Skin of body (tissue), 2 donors: ENCODE results near the gene HGFAC. TPM values are rescaled to one million over a fixed set of nuclear protein-coding genes. Genes with fewer than 3 reads are reported as not detected.
"Not testable (repeated sequence)": the region's sequence is repeated elsewhere in the genome, so short reads cannot be mapped to it uniquely, and the experiment has no call there.

Experiments used
- DNase-seq: peaks from one replicate; lab custom pipeline; 2025; lab: John Stamatoyannopoulos, UW
- total RNA-seq: library from RNA; depleted of rRNA; stranded (reverse); fragments of >200 nt; gene quantifications from one replicate; pipeline ENCODE4 v1.2.3, GENCODE V29; 2014

Gene HGFAC
- total RNA-seq, 1 donor from 2014 or later, result 0.20 TPM

GRCh38 chr4:3440979-3441500, 728 bp upstream of the HGFAC start:
- DNase-seq, result no peak

- DNase-seq, result no peak
These were observed 741 bp downstream of the HGFAC start for GRCh38 chr4:3442460-3442958.

DNA sequence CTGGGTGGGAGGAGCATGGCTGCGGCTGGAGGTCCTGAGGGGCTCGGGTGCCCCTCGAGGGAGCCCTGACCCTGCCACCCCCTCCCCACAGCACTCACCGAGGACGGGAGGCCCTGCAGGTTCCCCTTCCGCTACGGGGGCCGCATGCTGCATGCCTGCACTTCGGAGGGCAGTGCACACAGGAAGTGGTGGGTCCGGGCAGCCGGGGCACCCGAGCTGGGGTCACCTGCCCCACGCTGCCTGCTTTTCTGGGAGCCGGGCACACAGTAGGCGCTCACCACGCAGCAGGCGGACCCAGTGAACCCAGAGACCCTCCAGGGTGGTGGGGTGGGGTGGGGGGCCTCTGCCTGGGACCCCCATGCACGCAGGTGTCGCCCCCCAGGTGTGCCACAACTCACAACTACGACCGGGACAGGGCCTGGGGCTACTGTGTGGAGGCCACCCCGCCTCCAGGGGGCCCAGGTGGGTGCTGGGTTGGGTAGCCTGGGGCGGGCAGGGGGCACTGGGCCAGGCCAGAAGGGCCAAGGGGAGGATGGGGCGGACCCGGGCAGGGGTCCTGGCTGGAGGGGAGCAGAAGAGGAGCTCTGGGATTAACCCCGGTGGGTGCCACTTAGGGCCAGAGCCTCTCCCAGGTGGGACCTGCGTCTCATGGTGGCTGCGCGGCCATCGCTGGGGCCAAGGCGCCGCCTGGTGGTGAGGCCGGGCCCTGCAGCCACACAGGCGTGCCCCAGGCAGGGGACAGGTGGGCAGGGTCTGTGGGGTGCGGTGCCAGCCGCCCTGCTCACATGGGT, 1.4 kb downstream of the HGFAC start:
- DNase-seq, result no peak

DNA sequence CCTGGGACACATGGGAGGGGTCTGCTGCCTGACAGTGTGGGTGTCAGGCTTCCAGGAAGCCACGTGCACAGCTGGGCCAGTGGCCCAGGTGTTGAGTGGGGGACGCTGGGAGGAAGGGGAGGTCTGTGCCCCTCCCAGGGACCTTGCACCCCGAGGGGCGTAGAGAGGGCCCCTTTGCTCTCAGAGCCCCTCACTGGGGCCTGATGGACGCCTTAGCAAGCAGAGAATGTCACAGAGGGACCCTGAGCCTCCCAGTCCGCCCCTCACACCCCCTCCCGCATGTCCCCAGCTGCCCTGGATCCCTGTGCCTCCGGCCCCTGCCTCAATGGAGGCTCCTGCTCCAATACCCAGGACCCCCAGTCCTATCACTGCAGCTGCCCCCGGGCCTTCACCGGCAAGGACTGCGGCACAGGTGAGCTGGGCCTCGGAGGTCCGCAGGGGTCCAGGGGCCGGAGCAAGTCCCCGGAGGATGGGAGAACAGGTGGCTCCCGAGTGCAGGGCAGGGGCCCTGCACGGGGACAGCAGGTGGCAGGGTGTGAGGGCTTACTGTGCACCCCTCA, 2.1 kb downstream of the HGFAC start:
- no peak for DNase-seq

DNA sequence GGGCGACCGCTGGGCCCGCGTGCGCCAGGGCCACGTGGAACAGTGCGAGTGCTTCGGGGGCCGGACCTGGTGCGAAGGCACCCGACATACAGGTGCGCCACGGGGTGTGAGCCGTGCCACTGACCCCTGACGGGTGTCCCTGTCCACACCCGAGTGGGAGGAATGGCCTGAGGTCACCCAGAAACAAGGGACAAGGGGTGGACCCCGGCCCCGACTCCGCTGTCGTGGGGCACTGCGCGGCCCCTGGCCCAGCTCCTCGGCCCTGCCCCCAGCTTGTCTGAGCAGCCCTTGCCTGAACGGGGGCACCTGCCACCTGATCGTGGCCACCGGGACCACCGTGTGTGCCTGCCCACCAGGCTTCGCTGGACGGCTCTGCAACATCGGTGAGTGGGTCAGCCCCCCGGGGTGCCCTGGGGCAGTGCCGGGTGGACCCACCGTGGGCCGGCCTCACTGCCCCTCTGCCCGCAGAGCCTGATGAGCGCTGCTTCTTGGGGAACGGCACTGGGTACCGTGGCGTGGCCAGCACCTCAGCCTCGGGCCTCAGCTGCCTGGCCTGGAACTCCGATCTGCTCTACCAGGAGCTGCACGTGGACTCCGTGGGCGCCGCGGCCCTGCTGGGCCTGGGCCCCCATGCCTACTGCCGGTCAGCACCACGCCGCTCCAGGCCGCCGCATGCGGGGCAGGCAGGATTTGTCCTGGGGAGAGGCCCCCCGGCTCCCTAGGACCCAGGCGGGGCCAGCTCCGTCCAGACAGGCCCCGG, 2.8 kb downstream of the HGFAC start:
- no peak for DNase-seq

DNA sequence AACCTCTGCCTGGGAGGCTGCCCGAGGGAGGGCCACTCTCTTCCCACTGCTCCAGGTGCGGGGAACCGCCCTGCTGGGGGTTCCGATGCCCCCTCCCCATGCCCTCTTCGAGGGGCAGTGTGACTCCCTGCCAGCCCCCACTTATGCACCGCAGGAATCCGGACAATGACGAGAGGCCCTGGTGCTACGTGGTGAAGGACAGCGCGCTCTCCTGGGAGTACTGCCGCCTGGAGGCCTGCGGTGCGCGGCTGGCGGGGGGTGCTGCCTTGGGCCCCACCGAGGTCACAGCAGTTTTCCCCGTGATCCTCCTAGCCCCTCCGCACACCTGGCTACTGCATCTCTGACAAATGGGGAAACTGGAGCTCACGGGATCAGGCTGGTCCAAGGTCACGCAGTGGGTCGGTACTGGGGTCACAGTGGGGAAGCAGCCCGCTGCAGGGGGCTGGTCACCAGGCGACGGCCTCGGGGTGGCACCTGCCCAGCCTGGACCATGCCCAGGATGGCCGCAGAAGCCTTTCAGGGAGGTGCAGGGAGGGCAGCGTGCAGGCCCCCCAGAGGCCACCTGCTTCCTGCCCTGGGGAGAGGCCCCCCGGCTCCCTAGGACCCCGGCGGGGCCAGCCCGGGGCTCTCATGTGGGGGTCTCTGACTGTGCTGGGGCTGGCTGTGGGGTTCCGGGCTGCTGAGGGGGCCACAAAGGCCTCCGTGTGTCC, 3.5 kb downstream of the HGFAC start:
- no peak for DNase-seq

DNA sequence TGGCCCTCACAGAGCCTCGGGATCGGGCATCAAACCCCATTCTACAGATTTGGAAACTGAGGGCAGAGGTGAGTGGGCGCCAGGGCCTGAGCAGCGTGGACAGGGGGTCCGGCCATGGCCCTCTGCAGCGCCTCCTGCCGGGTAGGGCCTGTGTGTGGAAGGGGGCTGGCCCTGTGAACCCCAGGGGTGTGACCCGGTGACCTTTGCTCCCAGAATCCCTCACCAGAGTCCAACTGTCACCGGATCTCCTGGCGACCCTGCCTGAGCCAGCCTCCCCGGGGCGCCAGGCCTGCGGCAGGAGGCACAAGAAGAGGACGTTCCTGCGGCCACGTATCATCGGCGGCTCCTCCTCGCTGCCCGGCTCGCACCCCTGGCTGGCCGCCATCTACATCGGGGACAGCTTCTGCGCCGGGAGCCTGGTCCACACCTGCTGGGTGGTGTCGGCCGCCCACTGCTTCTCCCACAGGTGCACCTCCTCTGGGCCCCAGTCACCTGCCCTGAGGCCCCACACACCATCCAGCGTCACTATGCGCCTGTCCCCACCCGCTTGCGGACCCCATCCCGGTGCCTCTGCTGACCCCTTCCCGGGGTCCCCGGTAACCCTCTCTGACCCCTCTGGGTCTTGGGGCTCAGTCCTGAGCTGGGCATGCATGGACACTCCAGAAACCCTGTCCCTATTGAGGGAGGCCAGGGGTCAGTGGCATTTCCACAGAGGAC, 4.2 kb downstream of the HGFAC start:
- no peak for DNase-seq

GRCh38 chr4:3446631-3447320, 5.0 kb downstream of the HGFAC start:
- DNase-seq, result no peak

DNA sequence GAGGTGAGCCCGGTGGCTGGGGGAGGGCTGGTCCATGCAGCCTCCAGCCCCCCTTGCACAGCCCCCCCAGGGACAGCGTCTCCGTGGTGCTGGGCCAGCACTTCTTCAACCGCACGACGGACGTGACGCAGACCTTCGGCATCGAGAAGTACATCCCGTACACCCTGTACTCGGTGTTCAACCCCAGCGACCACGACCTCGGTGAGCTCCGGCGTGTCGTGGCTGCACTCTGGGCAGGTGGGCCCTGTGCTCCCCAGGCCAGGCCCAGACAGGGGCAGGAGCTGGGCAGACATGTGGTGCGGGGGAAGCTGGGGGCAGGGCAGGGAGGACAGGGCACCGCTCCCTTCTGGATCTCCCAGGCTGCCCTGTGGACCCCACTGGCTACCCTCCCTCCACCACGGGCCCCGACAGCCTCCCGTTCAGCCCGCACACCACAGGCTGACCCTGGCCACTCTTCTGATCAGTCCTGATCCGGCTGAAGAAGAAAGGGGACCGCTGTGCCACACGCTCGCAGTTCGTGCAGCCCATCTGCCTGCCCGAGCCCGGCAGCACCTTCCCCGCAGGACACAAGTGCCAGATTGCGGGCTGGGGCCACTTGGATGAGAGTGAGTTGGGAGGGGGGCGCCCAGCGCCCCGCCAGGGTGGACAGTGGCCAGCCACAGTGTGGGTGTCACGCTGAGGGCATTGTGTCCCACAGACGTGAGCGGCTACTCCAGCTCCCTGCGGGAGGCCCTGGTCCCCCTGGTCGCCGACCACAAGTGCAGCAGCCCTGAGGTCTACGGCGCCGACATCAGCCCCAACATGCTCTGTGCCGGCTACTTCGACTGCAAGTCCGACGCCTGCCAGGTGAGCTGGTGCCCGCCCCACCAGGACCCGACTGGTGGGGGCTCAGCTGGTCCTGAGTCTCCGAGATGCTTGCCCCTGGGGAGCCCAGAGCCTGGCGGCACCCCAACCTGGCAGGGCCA, 5.9 kb downstream of the HGFAC start:
- DNase-seq, result no peak

GRCh38 chr4:3449047-3449573, 7.3 kb downstream of the HGFAC start:
- no peak for DNase-seq

GRCh38 chr4:3449574-3450534, 8.1 kb downstream of the HGFAC start:
- no peak for DNase-seq

GRCh38 chr4:3450643-3451042, 8.9 kb downstream of the HGFAC start:
- DNase-seq, result no peak

DNA sequence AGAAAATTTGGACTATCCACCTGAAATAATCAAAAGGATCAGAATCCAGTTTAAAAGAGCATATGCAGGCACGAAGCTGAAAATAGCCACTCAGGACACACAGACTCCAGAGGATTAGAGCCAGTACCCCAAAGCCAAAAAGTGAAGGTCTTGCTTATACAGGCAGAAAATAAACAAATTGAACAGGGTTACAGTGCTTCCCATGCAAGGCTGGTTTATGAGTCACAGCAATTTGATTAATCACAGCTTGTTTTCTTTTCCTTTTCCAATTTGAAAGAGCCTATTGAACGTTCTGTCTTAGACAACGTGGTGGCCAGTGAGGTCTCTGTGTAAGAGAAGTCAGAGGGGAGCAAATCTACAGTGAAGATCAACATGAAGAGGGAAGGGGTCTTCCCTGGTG, 10.2 kb downstream of the HGFAC start:
- DNase-seq, result no peak

DNA sequence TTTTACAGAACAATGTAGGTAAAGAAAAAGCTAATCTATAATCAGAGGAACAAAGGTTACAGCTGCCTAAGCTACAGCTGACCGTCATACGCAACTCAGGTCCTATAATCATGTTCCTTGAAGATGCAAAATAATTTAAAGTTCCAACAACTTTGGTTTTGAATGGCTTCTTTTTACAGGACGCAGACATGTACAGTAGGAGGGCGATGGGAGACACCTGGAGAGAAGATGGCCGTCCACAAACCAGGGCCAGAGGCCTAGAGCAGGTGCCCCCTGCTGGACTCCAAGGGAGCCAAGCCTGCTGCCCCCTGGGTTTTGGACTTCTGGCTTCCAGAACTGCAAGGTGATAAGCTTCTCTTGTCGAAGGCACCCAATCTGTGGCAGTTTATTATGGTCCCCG, 10.6 kb downstream of the HGFAC start:
- no peak for DNase-seq

- DNase-seq, result not testable (repeated sequence)
These were observed 13.8 kb downstream of the HGFAC start for GRCh38 chr4:3455596-3455995.

GRCh38 chr4:3458371-3458770, 16.6 kb downstream of the HGFAC start:
- DNase-seq, result no peak

GRCh38 chr4:3459156-3459555, 17.4 kb downstream of the HGFAC start:
- not testable (repeated sequence) for DNase-seq

GRCh38 chr4:3460926-3461325, 19.2 kb downstream of the HGFAC start:
- DNase-seq, result no peak
